GM12892 (cell line): ENCODE data around the gene C17orf100.

ENCODE experiments used
- POLR2A ChIP-seq: IDR thresholded peaks from 2 replicates; pipeline ENCODE4 v1.6.1; 2011; ENCODE audit warnings: low read depth, low read length, control low read depth
- POLR2AphosphoS5 ChIP-seq: IDR thresholded peaks from 2 replicates; pipeline ENCODE4 v1.6.1; 2011; ENCODE audit warnings: low read depth, low read length, control low read depth
- TAF1 ChIP-seq: IDR thresholded peaks from 2 replicates; pipeline ENCODE4 v1.6.1; 2011; ENCODE audit warnings: low read depth, mild to moderate bottlenecking, control low read depth, low read length, borderline replicate concordance

GRCh38 chr17:6602141-6602540 is 49.4 kb upstream of the C17orf100 start:
- TF ChIP-seq POLR2AphosphoS5, result no peak
- TF ChIP-seq POLR2A, result no peak
- TF ChIP-seq TAF1, result no peak
